Measurements from ENCODE around the gene SIM1. TPM values are rescaled to one million over a fixed set of nuclear protein-coding genes. Genes with fewer than 3 reads are reported as not detected.

The SIM1 gene
- total and polyA plus RNA-seq, 4 donors: not detected

- no peak overlapping the region for H3K9ac ChIP-seq (ENCODE audit: insufficient read depth in 1 of 2, low read length in 2 of 2)
- no peak for TF ChIP-seq CTCF (IDR thresholded peaks at IDR 0.05; ENCODE audit: control extremely low read depth, extremely low read depth)
- H3K27ac ChIP-seq (ENCODE audit: low read depth in 1 of 2, low read length in 1 of 2): no peak overlapping the region
- H3K36me3 ChIP-seq (ENCODE audit: control insufficient read depth in 4 of 4, insufficient read depth in 4 of 4, low read length in 4 of 4): no peaks in the 10 kb centered on the region
- H3K4me3 ChIP-seq: no peak overlapping the region
- no peaks in the 10 kb centered on the region for H3K9me3 ChIP-seq (ENCODE audit: control insufficient read depth in 4 of 4, insufficient read depth in 3 of 4, low read length in 3 of 4)
- H3K4me1 ChIP-seq (ENCODE audit: control insufficient read depth in 5 of 5, insufficient read depth in 5 of 5, low read length in 5 of 5): no peaks in the 10 kb centered on the region
- ATAC-seq (ENCODE audit: insufficient read depth, low FRiP score) (no peak), DNase-seq (no peak)
- H3K27me3 ChIP-seq (ENCODE audit: control insufficient read depth in 3 of 3, insufficient read depth in 3 of 3, low read length in 2 of 3): no peaks in the 10 kb centered on the region
Observed at GRCh38 chr6:100427452-100427851, 37.3 kb downstream of the SIM1 start.

- no peak overlapping the region for H3K9ac ChIP-seq (ENCODE audit: insufficient read depth in 1 of 2, low read length in 2 of 2)
Observed at GRCh38 chr6:100426744-100427338, 37.9 kb downstream of the SIM1 start.

GRCh38 chr6:100426241-100426640 lies 38.5 kb downstream of the SIM1 start:
- 92 to 97% methylated on average over 3 of the region's 3 CpGs for WGBS, 2 donors
- Histone ChIP-seq H3K27ac (ENCODE audit: low read depth in 1 of 2, low read length in 1 of 2) (no peak overlapping the region), H3K9ac (ENCODE audit: insufficient read depth in 1 of 2, low read length in 2 of 2) (no peak overlapping the region), H3K27me3 (ENCODE audit: control insufficient read depth in 3 of 3, insufficient read depth in 3 of 3, low read length in 2 of 3) (no peaks in the 10 kb centered on the region), H3K4me1 (ENCODE audit: control insufficient read depth in 5 of 5, insufficient read depth in 5 of 5, low read length in 5 of 5) (no peaks in the 10 kb centered on the region), H3K9me3 (ENCODE audit: control insufficient read depth in 4 of 4, insufficient read depth in 3 of 4, low read length in 3 of 4) (no peaks in the 10 kb centered on the region), H3K4me3 (no peak overlapping the region), H3K36me3 (ENCODE audit: control insufficient read depth in 4 of 4, insufficient read depth in 4 of 4, low read length in 4 of 4) (no peaks in the 10 kb centered on the region)
- DNase-seq (no peak), ATAC-seq (ENCODE audit: insufficient read depth, low FRiP score) (no peak)
- TF ChIP-seq CTCF (IDR thresholded peaks at IDR 0.05; ENCODE audit: control extremely low read depth, extremely low read depth): no peak

More at GRCh38 chr6:100426744-100427338, 37.9 kb downstream of the SIM1 start:
- Histone ChIP-seq H3K27ac (ENCODE audit: low read depth in 1 of 2, low read length in 1 of 2) (no peak overlapping the region), H3K36me3 (ENCODE audit: control insufficient read depth in 4 of 4, insufficient read depth in 4 of 4, low read length in 4 of 4) (no peaks in the 10 kb centered on the region), H3K4me1 (ENCODE audit: control insufficient read depth in 5 of 5, insufficient read depth in 5 of 5, low read length in 5 of 5) (no peaks in the 10 kb centered on the region), H3K27me3 (ENCODE audit: control insufficient read depth in 3 of 3, insufficient read depth in 3 of 3, low read length in 2 of 3) (no peaks in the 10 kb centered on the region), H3K9me3 (ENCODE audit: control insufficient read depth in 4 of 4, insufficient read depth in 3 of 4, low read length in 3 of 4) (no peaks in the 10 kb centered on the region), H3K4me3 (no peak overlapping the region)
- no peak for ATAC-seq (ENCODE audit: insufficient read depth, low FRiP score)
- 83 to 84% methylated on average over 10 of the region's 10 CpGs for WGBS, 2 donors
- DNase-seq: no peak
- TF ChIP-seq CTCF (IDR thresholded peaks at IDR 0.05; ENCODE audit: control extremely low read depth, extremely low read depth): no peak

GRCh38 chr6:100420711-100421110 lies 44.0 kb downstream of the SIM1 start:
- H3K4me3 ChIP-seq: no peak overlapping the region
- ATAC-seq (ENCODE audit: insufficient read depth, low FRiP score) (no peak), DNase-seq (no peak)
- WGBS, 2 donors: 31 to 51% methylated on average over 3 of the region's 3 CpGs
- no peaks in the 10 kb centered on the region for H3K36me3 ChIP-seq (ENCODE audit: control insufficient read depth in 4 of 4, insufficient read depth in 4 of 4, low read length in 4 of 4)
- no peak overlapping the region for H3K9ac ChIP-seq (ENCODE audit: insufficient read depth in 1 of 2, low read length in 2 of 2)
- no peak for TF ChIP-seq CTCF (IDR thresholded peaks at IDR 0.05; ENCODE audit: control extremely low read depth, extremely low read depth)
- no peaks in the 10 kb centered on the region for H3K4me1 ChIP-seq (ENCODE audit: control insufficient read depth in 5 of 5, insufficient read depth in 5 of 5, low read length in 5 of 5)
- no peaks in the 10 kb centered on the region for H3K9me3 ChIP-seq (ENCODE audit: control insufficient read depth in 4 of 4, insufficient read depth in 3 of 4, low read length in 3 of 4)
- no peak overlapping the region for H3K27ac ChIP-seq (ENCODE audit: low read depth in 1 of 2, low read length in 1 of 2)
- H3K27me3 ChIP-seq (ENCODE audit: control insufficient read depth in 3 of 3, insufficient read depth in 3 of 3, low read length in 2 of 3): no peaks in the 10 kb centered on the region
